ENCODE data around the gene SEC23A.
"Not testable (repeated sequence)": the region's sequence is repeated elsewhere in the genome, so short reads cannot be mapped to it uniquely, and the experiment has no call there.

DNA sequence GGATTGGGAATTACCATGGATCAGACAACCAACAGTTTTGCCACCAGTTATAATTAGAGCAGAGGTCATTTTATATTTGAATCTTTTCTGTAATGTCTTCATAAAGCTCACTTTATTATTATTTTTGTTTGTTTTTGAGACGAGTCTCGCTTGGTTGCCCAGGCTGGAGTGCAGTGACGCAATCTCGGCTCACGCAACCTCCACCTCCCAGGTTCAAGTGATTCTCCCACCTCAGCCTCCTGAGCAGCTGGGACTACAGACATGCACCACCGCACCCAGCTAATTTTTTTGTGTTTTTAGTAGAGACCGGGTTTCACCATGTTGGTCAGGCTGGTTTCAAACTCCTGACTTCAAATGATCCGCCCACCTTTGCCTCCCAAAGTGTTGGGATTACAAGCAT is 34.8 kb upstream of the SEC23A start:
- TF ChIP-seq POLR2A (IDR thresholded peaks at IDR 0.05; ENCODE audit: low read length); GATA1 (IDR thresholded peaks at IDR 0.05; ENCODE audit: low read depth, low read length): not testable (repeated sequence)
